Left colon (tissue), 2 donors: ENCODE results near the gene MFSD2A. TPM values are rescaled to one million over a fixed set of nuclear protein-coding genes. Genes with fewer than 3 reads are reported as not detected.
"Not testable (repeated sequence)": the region's sequence is repeated elsewhere in the genome, so short reads cannot be mapped to it uniquely, and the experiment has no call there.

Experiments used
- ATAC-seq: fragments of 200-7000 bp; cut with Tn5 transposase; one replicate; pipeline ENCODE4 v1.9.1; 2020; ENCODE audit warnings: mild to moderate bottlenecking, moderate library complexity
- DNase-seq, 2 donors: peaks; one replicate each; pipeline ENCODE4 v3.0.0-alpha.2; 2020
- intact Hi-C, 2 donors: fragments of 100-400 bp; cut with DNase I in 1 of 2; cut with micrococcal nuclease in 1 of 2; formaldehyde crosslinking; loops; one replicate each; pipeline versions ENCODE4 v1.11.2 to v1.14.0; 2022; cut with DNase I, micrococcal nuclease
- total RNA-seq, 2 donors: library from RNA; stranded (reverse); fragmentation: NEBNext Ultra II Directional; extraction: Animal tissue kit (Norgen Biotek cat#: 25700); gene quantifications; one replicate each; pipeline ENCODE4 v1.2.1, GENCODE V29; 2021
- donor health status: DM: no; HTN: no; CAD: no.
- donor health status: DM: yes; HTN: yes; CAD: no.

MFSD2A gene
- total RNA-seq, 2 donors from 2014 or later = 27.9 to 35.7 TPM

- no peak for ATAC-seq
- DNase-seq = no peak
- intact Hi-C loops = loop anchor here in 1 of 2 donors (10.0 kb wide), 1 partner anchor 144 kb away; no protein-coding TSS in a partner anchor
These were observed 3.7 kb downstream of the MFSD2A start for GRCh38 chr1:39958403-39959200.

- DNase-seq (no peak), ATAC-seq (no peak)
- intact Hi-C loops = loop anchor here in 1 of 2 donors (10.0 kb wide), 1 partner anchor 145 kb away; no protein-coding TSS in a partner anchor
These were observed 4.8 kb downstream of the MFSD2A start for GRCh38 chr1:39959651-39960333.

GRCh38 chr1:39960431-39960958 lies 5.5 kb downstream of the MFSD2A start:
- intact Hi-C loops = no loop called here
- ATAC-seq (peak; percentile 72), DNase-seq (peak; percentile 82 to 86)

- DNase-seq (no peak), ATAC-seq (no peak)
- intact Hi-C loops = no loop called here
These were observed 7.5 kb downstream of the MFSD2A start for GRCh38 chr1:39962450-39962825.

DNA sequence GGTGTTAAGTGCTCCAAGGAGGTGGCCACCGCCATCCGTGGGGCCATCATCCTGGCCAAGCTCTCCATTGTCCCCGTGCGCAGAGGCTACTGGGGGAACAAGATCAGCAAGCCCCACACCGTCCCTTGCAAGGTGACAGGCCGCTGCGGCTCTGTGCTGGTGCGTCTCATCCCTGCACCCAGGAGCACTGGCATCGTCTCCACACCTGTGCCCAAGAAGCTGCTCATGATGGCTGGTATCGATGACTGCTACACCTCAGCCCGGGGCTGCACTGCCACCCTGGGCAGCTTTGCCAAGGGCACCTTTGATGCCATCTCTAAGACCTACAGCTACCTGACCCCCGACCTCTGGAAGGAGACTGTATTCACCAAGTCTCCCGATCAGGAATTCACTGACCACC lies 8.0 kb downstream of the MFSD2A start:
- DNase-seq, intact Hi-C loops, ATAC-seq: not testable (repeated sequence)

- intact Hi-C loops = no loop called here
- no peak for DNase-seq
- ATAC-seq = no peak
These were observed 9.6 kb downstream of the MFSD2A start for GRCh38 chr1:39964552-39964951.

DNA sequence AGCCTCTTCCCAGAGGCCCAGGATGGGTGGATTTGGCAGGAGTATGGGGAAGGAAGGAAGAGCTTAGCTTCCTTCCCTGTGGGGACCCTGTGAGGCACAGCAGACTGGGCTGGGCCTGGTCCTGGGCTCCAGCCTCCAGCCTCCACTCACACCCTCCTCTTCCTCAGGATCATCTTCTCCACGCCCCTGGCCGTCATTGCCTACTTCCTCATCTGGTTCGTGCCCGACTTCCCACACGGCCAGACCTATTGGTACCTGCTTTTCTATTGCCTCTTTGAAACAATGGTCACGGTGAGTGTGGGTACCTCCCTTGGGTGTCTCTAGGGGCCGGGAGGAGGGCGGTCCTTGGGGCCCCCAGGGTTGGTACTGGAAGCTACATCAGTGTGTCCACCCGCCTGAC lies 10.1 kb downstream of the MFSD2A start:
- ATAC-seq (no peak), DNase-seq (no peak)
- intact Hi-C loops = no loop called here

- intact Hi-C loops = no loop called here
- ATAC-seq (no peak), DNase-seq (no peak)
These were observed 14.1 kb downstream of the MFSD2A start for GRCh38 chr1:39969048-39969447.

GRCh38 chr1:39969531-39970270 lies 14.8 kb downstream of the MFSD2A start:
- no peak for ATAC-seq
- DNase-seq = no peak
- intact Hi-C loops = loop anchor here in 1 of 2 donors (5.0 kb wide), 1 partner anchor 152 kb away; no protein-coding TSS in a partner anchor

DNA sequence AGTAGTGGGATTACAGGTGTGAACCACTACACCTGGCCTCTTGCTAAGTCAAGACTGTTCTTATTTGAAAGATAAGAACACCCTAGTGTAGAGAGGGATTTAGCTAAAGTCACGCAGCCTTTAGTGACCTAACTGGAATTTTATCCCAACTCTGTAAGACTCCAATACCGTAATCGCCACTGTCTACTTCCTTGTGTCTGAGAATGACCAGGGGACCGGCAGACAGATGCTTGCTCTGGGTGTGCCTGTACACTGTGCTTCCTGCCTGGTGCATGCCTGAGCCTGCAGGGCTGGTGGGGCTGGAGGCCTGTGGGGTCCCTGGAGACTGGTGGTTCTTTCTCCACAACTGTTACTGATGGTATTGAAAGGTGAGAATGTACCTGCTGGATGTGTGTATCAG lies 15.3 kb downstream of the MFSD2A start:
- intact Hi-C loops = loop anchor here in 1 of 2 donors (5.0 kb wide), 1 partner anchor 153 kb away; no protein-coding TSS in a partner anchor
- DNase-seq (peak; percentile 44 to 55), ATAC-seq (peak; percentile 88)

GRCh38 chr1:39971138-39971537 lies 16.2 kb downstream of the MFSD2A start:
- ATAC-seq (peak; percentile 12), DNase-seq (no peak)
- intact Hi-C loops = loop anchor here in 1 of 2 donors (5.0 kb wide), 1 partner anchor 154 kb away; no protein-coding TSS in a partner anchor

DNA sequence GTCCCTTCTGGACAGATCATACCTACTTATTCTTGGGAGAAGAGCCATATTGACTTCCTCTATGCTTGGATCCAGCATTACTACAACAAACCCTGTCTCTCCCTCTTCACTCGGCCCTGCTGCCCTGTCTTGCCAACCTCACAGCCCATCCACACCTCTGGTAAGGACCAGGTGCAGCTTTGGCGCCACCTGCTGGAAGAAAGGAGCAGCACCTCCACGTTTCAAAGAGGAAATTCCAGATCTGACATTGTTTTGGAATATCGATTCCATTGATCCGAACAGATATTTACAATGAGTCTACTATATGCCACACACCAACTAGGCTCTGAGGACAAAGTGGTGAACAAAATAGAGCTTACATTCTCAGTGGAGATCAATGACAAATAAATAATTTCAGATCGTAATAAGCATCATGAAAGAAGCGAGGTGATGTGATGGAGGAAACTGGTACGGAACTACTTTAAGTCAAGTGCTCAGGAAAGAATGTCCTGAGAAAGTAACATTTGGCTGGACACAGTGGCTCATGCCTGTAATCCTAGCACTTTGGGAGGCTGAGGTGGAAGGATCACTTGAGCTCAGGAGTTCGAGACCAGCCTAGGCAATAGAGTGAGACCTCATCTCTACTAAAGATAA lies 18.7 kb downstream of the MFSD2A start:
- peak; percentile 72 for ATAC-seq
- intact Hi-C loops = loop anchor here in 1 of 2 donors (5.0 kb wide), 1 partner anchor 156 kb away; no protein-coding TSS in a partner anchor
- peak; percentile 70 to 84 for DNase-seq

GRCh38 chr1:39976732-39977131 lies 21.8 kb downstream of the MFSD2A start:
- ATAC-seq (no peak), DNase-seq (no peak)
- intact Hi-C loops = no loop called here

- DNase-seq = no peak
- intact Hi-C loops = no loop called here
- no peak for ATAC-seq
These were observed 22.3 kb downstream of the MFSD2A start for GRCh38 chr1:39977202-39977601.

DNA sequence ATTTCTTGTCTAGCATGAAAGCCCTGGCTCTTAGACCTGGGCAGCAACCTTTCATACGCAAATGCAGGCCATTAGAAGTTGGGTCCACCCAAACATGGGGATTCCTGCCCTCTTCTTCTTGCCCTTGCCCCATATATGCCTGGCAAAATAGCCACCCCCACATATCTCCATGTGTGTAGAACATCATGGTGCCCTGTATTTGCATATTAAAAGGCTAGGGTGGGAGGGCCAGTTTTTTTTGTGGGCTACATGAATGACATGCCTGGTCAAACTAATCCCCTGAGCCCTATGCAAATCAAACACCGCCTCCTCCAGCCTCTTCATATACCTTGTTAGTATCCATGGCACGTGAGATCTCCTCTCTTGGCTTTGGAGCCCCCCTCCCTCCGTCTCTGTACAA lies 24.7 kb downstream of the MFSD2A start:
- ATAC-seq (no peak), DNase-seq (no peak)
- intact Hi-C loops = loop anchor here in 1 of 2 donors (5.0 kb wide), 1 partner anchor 48 kb away; no protein-coding TSS in a partner anchor

GRCh38 chr1:39980555-39981313 lies 25.8 kb downstream of the MFSD2A start:
- intact Hi-C loops = loop anchor here in 1 of 2 donors (5.0 kb wide), 1 partner anchor 47 kb away; no protein-coding TSS in a partner anchor
- DNase-seq = peak; percentile 76 to 85
- ATAC-seq = peak; percentile 93

DNA sequence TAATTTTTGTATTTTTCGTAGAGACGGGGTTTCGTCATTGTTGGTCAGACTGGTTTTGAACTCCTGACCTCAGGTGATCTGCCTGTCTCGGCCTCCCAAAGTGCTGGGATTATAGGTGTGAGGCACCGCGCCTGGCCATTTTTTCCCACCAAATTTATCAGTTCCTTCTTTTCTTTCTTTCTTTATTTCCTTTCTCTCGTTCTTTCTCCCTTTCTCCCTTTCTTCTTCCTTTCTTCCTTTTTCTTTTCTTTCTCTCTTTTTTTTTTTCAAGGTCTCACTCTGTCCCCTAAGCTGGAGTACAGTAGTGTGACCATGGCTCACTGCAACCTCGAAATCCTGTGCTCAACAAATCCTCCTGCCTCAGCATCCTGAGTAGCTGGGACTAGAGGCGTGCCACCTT lies 26.4 kb downstream of the MFSD2A start:
- ATAC-seq = no peak
- DNase-seq = no peak
- intact Hi-C loops = loop anchor here in 1 of 2 donors (5.0 kb wide), 1 partner anchor 46 kb away; no protein-coding TSS in a partner anchor
